Trophoblast cell (in vitro differentiated cells and primary cell): ENCODE results near the gene EXPH5.

ENCODE experiments used
- DNase-seq, 2 donors: peaks; one replicate each; pipeline ENCODE4 v3.0.0-alpha.2; 2016
- H2AFZ ChIP-seq: 2 replicates; pipeline ENCODE4 v1.6.1; 2013; ENCODE audit warnings: low read length, moderate library complexity, mild to moderate bottlenecking; ENCODE audit not compliant: insufficient read depth, poor library complexity
- H2AK5ac ChIP-seq: 2 replicates; pipeline ENCODE4 v1.6.1; 2013; ENCODE audit warnings: mild to moderate bottlenecking, low read length
- H2BK120ac ChIP-seq: 2 replicates; pipeline ENCODE4 v1.6.1; 2013; ENCODE audit warnings: low read length, mild to moderate bottlenecking, moderate library complexity; ENCODE audit not compliant: insufficient read depth, poor library complexity
- H2BK12ac ChIP-seq: 2 replicates; pipeline ENCODE4 v1.6.1; 2013; ENCODE audit warnings: mild to moderate bottlenecking, low read length, moderate library complexity
- H2BK5ac ChIP-seq: 2 replicates; pipeline ENCODE4 v1.6.1; 2013; ENCODE audit warnings: low read length, low read depth, moderate library complexity, mild to moderate bottlenecking; ENCODE audit not compliant: poor library complexity
- H3K14ac ChIP-seq: 2 replicates; pipeline ENCODE4 v1.6.1; 2013; ENCODE audit warnings: mild to moderate bottlenecking, low read length
- H3K18ac ChIP-seq: 2 replicates; pipeline ENCODE4 v1.6.1; 2013; ENCODE audit warnings: mild to moderate bottlenecking, low read length
- H3K23ac ChIP-seq: 2 replicates; pipeline ENCODE4 v1.6.1; 2013; ENCODE audit warnings: low read length
- H3K27ac ChIP-seq: 2 replicates; pipeline ENCODE4 v1.5.1; 2013; ENCODE audit warnings: low read depth, mild to moderate bottlenecking, inconsistent platforms, low read length, moderate library complexity
- H3K27me3 ChIP-seq: 2 replicates; pipeline ENCODE4 v1.6.1; 2013; ENCODE audit warnings: inconsistent platforms, mild to moderate bottlenecking, low read length, moderate library complexity; ENCODE audit not compliant: insufficient read depth
- H3K36me3 ChIP-seq, 2 experiments: 1 replicate in 1 of 2; 2 replicates in 1 of 2; pipeline ENCODE4 v1.6.1; 2013; ENCODE audit warnings: low read length in 2 of 2, mild to moderate bottlenecking in 2 of 2, moderate library complexity in 1 of 2; ENCODE audit not compliant: insufficient read depth in 2 of 2, control insufficient read depth in 1 of 2
- H3K4ac ChIP-seq: 2 replicates; pipeline ENCODE4 v1.6.1; 2013; ENCODE audit warnings: low read depth, mild to moderate bottlenecking, low read length, moderate library complexity
- H3K4me1 ChIP-seq, 2 experiments: 1 replicate in 1 of 2; 2 replicates in 1 of 2; pipeline ENCODE4 v1.6.1; 2013; ENCODE audit warnings: low read length in 2 of 2, mild to moderate bottlenecking in 2 of 2, moderate library complexity in 1 of 2; ENCODE audit not compliant: insufficient read depth in 2 of 2, control insufficient read depth in 1 of 2
- H3K4me2 ChIP-seq: 2 replicates; pipeline ENCODE4 v1.6.1; 2013; ENCODE audit warnings: inconsistent platforms, mild to moderate bottlenecking, low read length, moderate library complexity
- H3K4me3 ChIP-seq: 2 replicates; pipeline ENCODE4 v1.5.1; 2013; ENCODE audit warnings: mild to moderate bottlenecking, low read depth, low read length, inconsistent platforms
- H3K79me1 ChIP-seq: one replicate; pipeline ENCODE4 v1.6.1; 2013; ENCODE audit warnings: low read length
- H3K79me2 ChIP-seq: 2 replicates; pipeline ENCODE4 v1.6.1; 2013; ENCODE audit warnings: low read length, mild to moderate bottlenecking; ENCODE audit not compliant: control insufficient read depth, insufficient read depth, poor library complexity
- H3K9ac ChIP-seq: 2 replicates; pipeline ENCODE4 v1.6.1; 2013; ENCODE audit warnings: mild to moderate bottlenecking, low read length
- H3K9me3 ChIP-seq: 2 replicates; pipeline ENCODE4 v1.6.1; 2013; ENCODE audit warnings: low read depth, mild to moderate bottlenecking, control low read depth, inconsistent platforms, low read length; ENCODE audit not compliant: insufficient read depth
- H4K12ac ChIP-seq: 2 replicates; pipeline ENCODE4 v1.6.1; 2013; ENCODE audit warnings: low read depth, mild to moderate bottlenecking, low read length, moderate library complexity
- H4K8ac ChIP-seq: 2 replicates; pipeline ENCODE4 v1.6.1; 2013; ENCODE audit warnings: low read depth, mild to moderate bottlenecking, low read length, moderate library complexity
- H4K91ac ChIP-seq: one replicate; pipeline ENCODE4 v1.6.1; 2013; ENCODE audit warnings: low read depth, mild to moderate bottlenecking, low read length, moderate library complexity
- WGBS: extraction: QIAGEN DNeasy Blood & Tissue Kit; methylation state at CpG from one replicate; pipeline ENCODE4 v1.1.7; 2013; ENCODE audit warnings: missing lambda C conversion rate; ENCODE audit not compliant: insufficient read length, insufficient coverage; ENCODE audit errors: extremely low coverage; 5-methylcytosine and 5-hydroxymethylcytosine counted together

The EXPH5 gene

DNA sequence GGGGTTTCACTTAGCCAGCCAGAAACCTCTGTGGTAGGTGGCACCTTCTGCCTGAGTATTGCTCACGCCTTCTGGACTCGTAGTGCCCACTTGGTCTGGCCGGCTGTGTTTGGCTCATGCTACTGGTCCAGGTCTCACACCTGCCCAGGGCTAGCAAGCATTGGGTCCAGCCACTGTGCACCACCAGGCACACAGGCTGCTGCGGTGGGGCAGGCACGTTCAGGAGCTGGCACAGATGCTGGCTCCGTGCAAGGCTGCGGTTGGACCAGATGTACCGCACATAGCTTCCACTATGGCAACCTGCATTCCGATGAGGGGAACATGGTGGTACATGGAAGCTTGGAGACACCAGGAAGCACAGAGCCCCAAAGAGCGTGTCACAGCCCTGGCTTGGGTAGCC, 34.8 kb upstream of the EXPH5 start:
- H3K4me2 ChIP-seq, result no peak overlapping the region

DNA sequence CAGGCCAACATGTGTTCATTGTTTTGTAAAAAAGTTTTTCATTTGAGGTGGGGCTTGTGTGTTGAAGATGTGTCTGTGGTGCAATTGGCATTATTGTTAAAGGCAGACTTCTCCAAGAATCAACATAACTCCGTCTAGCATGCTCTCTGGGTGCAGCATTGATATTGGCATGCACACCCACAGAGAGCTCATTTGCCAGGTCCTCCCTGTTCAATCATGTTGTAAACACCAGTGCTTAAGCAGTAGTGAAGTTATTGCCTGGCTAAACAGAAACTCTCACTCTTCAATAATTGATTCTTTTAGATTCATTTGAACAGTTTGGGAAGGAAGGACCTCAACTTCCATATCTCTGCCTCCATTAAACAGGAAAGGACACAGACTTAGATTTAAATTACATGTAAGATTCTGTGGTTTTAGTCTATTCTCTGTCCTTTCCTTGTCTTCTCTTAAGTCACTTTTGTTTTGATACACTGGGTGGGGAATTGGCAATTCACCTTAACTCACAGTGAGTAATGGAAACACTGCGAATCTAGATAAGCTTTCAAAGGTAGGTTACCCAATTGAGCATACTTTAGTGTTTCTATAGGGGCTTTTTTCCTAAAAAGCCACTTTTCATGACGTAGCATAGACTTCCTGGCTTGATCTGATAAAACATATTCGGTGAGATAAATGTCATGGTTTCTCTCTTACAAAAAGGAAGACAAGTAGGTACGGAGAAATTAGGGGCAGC, 30.8 kb upstream of the EXPH5 start:
- Histone ChIP-seq H2BK5ac (no peak overlapping the region), H3K4me3 (no peak overlapping the region), H3K9me3 (peaks cover 12% of the 10 kb centered on the region), H3K4me2 (no peak overlapping the region), H2AFZ (no peak overlapping the region), H3K9ac (no peak overlapping the region), H4K91ac (peak overlapping the region; percentile 76), H3K4me1 (no peaks in the 10 kb centered on the region), H2BK12ac (no peak overlapping the region), H4K12ac (no peak overlapping the region), H3K27me3 (no peaks in the 10 kb centered on the region), H3K14ac (no peak overlapping the region), H4K8ac (no peak overlapping the region), H3K36me3 (peaks cover 0 to 3% of the 10 kb centered on the region in 2 experiments), H2AK5ac (no peak overlapping the region), H2BK120ac (no peak overlapping the region), H3K79me1 (peaks cover 2% of the 10 kb centered on the region), H3K79me2 (peaks cover 2% of the 10 kb centered on the region), H3K18ac (no peak overlapping the region), H3K27ac (no peak overlapping the region), H3K23ac (no peak overlapping the region), H3K4ac (no peak overlapping the region)
- DNase-seq, result peak; percentile 36 to 92
- WGBS, result no CpG with 5 or more reads among the region's 5 CpGs

More for the DNA sequence above, 34.8 kb upstream of the EXPH5 start:
- H3K14ac ChIP-seq, result no peak overlapping the region
- H3K36me3 ChIP-seq, result peaks cover 0 to 3% of the 10 kb centered on the region in 2 experiments
- no peak overlapping the region for H3K18ac ChIP-seq
- peaks cover 2% of the 10 kb centered on the region for H3K79me2 ChIP-seq
- H3K4me3 ChIP-seq, result no peak overlapping the region
- no peak overlapping the region for H4K91ac ChIP-seq
- no peak overlapping the region for H2BK5ac ChIP-seq
- no peak overlapping the region for H4K8ac ChIP-seq
- H3K4me1 ChIP-seq, result peaks cover 0 to 3% of the 10 kb centered on the region in 2 experiments
- no peak overlapping the region for H3K23ac ChIP-seq
- no peak overlapping the region for H2BK120ac ChIP-seq
- DNase-seq, result no peak
- H3K4ac ChIP-seq, result no peak overlapping the region
- no peaks in the 10 kb centered on the region for H3K27me3 ChIP-seq
- H3K9ac ChIP-seq, result no peak overlapping the region
- H4K12ac ChIP-seq, result no peak overlapping the region
- no peak overlapping the region for H3K27ac ChIP-seq
- peaks cover 4% of the 10 kb centered on the region for H3K79me1 ChIP-seq
- H2AK5ac ChIP-seq, result no peak overlapping the region
- WGBS, result no CpG with 5 or more reads among the region's 10 CpGs
- H3K9me3 ChIP-seq, result peaks cover 16% of the 10 kb centered on the region
- no peak overlapping the region for H2AFZ ChIP-seq
- H2BK12ac ChIP-seq, result no peak overlapping the region

- no peak overlapping the region for H2BK5ac ChIP-seq
- H4K91ac ChIP-seq, result no peak overlapping the region
- no peak overlapping the region for H3K4ac ChIP-seq
- no peak overlapping the region for H3K18ac ChIP-seq
- no peak overlapping the region for H4K12ac ChIP-seq
- no peak overlapping the region for H2AFZ ChIP-seq
- no peak overlapping the region for H3K4me2 ChIP-seq
- no peak overlapping the region for H2BK120ac ChIP-seq
- H3K4me1 ChIP-seq, result peaks cover 3% of the 10 kb centered on the region in 2 experiments
- H3K4me3 ChIP-seq, result no peak overlapping the region
- no peak overlapping the region for H3K27ac ChIP-seq
- no peaks in the 10 kb centered on the region for H3K36me3 ChIP-seq
- H4K8ac ChIP-seq, result no peak overlapping the region
- H2BK12ac ChIP-seq, result no peak overlapping the region
- H3K23ac ChIP-seq, result no peak overlapping the region
- H3K14ac ChIP-seq, result no peak overlapping the region
- no peak for DNase-seq
- no peaks in the 10 kb centered on the region for H3K79me2 ChIP-seq
- no peaks in the 10 kb centered on the region for H3K9me3 ChIP-seq
- no peak overlapping the region for H2AK5ac ChIP-seq
- peaks cover 4% of the 10 kb centered on the region for H3K79me1 ChIP-seq
- H3K9ac ChIP-seq, result no peak overlapping the region
- H3K27me3 ChIP-seq, result no peaks in the 10 kb centered on the region
- WGBS, result no CpG with 5 or more reads among the region's 2 CpGs
Measured at GRCh38 chr11:108622341-108622740, 28.8 kb upstream of the EXPH5 start.

DNA sequence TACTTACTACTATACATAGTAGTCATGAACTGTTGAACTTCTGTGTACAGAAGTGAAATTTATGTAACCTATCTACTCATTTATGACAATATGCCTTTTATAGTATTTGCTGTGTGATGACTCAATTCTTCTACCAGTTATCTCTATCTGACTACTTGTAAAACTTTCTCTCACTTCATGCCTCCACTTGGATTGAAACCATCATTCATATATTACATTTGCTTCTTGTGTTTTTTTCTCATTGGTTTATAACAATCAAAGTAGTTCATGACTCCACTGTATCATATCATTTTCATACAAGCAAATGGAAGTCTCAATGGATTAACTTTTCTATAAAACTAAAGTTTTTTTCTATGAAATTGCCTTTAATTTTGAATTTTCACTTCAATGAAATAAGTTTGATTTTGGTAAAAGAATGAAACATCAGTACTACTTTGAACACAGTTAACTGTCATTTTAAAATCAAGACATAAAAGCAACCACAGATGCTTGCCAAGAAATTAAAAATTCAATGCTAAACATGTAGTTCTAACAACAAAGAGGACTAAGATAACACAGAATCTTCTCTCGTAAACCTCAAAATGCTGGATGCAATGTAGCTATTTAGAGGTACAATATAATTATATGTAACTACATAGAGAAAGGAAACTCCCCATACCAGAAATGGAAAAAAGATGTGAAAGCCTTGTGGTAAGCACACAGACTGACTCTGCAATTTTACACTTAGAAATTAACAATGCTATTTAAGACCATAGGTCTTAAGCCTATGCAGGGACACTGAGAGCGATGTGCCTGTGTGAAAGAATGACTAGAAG, 27.6 kb upstream of the EXPH5 start:
- Histone ChIP-seq H2AFZ (no peak overlapping the region), H4K91ac (no peak overlapping the region), H2BK12ac (no peak overlapping the region), H3K4me1 (peaks cover 3 to 10% of the 10 kb centered on the region in 2 experiments), H2AK5ac (no peak overlapping the region), H3K9ac (no peak overlapping the region), H4K8ac (no peak overlapping the region), H3K36me3 (no peaks in the 10 kb centered on the region), H2BK5ac (no peak overlapping the region), H2BK120ac (no peak overlapping the region), H3K4me2 (no peak overlapping the region), H3K4me3 (no peak overlapping the region), H3K27me3 (no peaks in the 10 kb centered on the region), H3K79me1 (peaks cover 7% of the 10 kb centered on the region), H3K18ac (no peak overlapping the region), H3K23ac (no peak overlapping the region), H3K9me3 (no peaks in the 10 kb centered on the region), H3K14ac (no peak overlapping the region), H3K27ac (no peak overlapping the region), H4K12ac (no peak overlapping the region), H3K4ac (no peak overlapping the region), H3K79me2 (no peaks in the 10 kb centered on the region)
- WGBS, result no CpG with 5 or more reads among the region's 2 CpGs
- no peak for DNase-seq
